Measurements from ENCODE around the gene SWAP70.
A peak's percentile ranks its signal among the peaks of the same experiment; 100 is the strongest.

Gene SWAP70

DNA sequence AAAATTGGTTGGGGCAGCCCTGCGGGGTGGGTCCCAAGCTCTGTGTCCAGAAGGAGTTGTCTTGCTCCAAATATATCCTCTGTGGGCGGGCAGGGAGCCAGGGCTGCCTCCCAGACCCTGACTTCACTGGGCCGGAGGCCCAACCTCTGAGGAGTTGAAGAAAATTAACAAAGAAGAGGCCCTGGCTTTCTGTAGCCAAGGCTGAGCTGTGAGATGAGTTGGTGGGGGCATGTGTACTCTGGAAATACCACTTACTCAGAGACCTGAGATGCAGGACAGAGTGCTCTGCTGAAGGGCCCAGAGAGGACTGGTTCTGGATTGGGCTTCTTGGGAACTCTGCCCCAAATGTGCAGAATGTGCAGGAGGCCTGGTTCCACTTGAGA lies 96.3 kb downstream of the SWAP70 start:
- Histone ChIP-seq H3F3A (ENCODE audit: control insufficient read depth, insufficient read depth) (peaks cover 14% of the 10 kb centered on the region), H3K36me3 (ENCODE audit: control insufficient read depth, low read length) (no peaks in the 10 kb centered on the region), H3K4me1 (ENCODE audit: control insufficient read depth, low read length) (peaks cover 46% of the 10 kb centered on the region), H3K27ac (ENCODE audit: low read depth, low read length) (no peak overlapping the region), H3K9me3 (ENCODE audit: control insufficient read depth, insufficient read depth, low read length) (no peaks in the 10 kb centered on the region), H3K79me2 (ENCODE audit: control insufficient read depth, low read length) (peaks cover 37% of the 10 kb centered on the region), H3K9me2 (replicated peaks; ENCODE audit: control insufficient read depth, low read length) (no peaks in the 10 kb centered on the region), H3K4me3 (ENCODE audit: low read length) (peak overlapping the region; percentile 98; the same call in 1 of the 2 replicates), H3K27me3 (ENCODE audit: control insufficient read depth, low read length) (no peaks in the 10 kb centered on the region), H4K20me1 (ENCODE audit: control insufficient read depth, insufficient read depth, low read depth, low read length) (no peaks in the 10 kb centered on the region), H3K4me2 (ENCODE audit: low read length) (no peak overlapping the region; the same call in 1 of the 2 replicates)
- TF ChIP-seq EZH2phosphoT487 (IDR thresholded peaks at IDR 0.05; ENCODE audit: borderline replicate concordance, low read length): no peak
- TF ChIP-seq, protein P1, sequence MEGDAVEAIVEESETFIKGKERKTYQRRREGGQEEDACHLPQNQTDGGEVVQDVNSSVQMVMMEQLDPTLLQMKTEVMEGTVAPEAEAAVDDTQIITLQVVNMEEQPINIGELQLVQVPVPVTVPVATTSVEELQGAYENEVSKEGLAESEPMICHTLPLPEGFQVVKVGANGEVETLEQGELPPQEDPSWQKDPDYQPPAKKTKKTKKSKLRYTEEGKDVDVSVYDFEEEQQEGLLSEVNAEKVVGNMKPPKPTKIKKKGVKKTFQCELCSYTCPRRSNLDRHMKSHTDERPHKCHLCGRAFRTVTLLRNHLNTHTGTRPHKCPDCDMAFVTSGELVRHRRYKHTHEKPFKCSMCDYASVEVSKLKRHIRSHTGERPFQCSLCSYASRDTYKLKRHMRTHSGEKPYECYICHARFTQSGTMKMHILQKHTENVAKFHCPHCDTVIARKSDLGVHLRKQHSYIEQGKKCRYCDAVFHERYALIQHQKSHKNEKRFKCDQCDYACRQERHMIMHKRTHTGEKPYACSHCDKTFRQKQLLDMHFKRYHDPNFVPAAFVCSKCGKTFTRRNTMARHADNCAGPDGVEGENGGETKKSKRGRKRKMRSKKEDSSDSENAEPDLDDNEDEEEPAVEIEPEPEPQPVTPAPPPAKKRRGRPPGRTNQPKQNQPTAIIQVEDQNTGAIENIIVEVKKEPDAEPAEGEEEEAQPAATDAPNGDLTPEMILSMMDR (IDR thresholded peaks at IDR 0.05; ENCODE audit: low read depth, low read length, poor library complexity, severe bottlenecking): no peak

DNA sequence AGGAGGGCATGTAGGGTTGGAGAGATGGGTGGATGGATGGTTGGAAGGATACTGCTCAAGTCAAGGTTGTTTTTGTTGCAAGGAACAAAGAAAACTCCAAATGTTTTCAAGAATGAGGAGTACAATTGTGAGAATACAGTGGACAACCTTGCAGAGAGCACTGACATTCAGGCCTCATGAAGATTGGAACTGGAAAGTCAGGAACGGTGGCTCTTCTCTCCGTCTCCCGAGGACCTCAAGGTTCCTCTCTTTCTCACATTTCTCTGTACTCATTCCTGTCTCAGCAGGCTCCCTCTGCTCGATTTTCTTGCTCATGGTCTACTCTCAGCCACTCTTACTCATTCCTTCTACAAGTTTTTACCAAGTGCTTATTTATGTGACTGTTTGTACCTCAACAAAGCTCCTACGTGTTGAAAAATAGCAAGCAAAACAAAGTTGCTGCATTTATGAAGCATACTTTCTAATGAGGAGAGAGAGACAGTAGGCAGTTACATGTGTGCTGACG lies 97.6 kb downstream of the SWAP70 start:
- Histone ChIP-seq H4K20me1 (ENCODE audit: control insufficient read depth, insufficient read depth, low read depth, low read length) (no peaks in the 10 kb centered on the region), H3K9me2 (replicated peaks; ENCODE audit: control insufficient read depth, low read length) (no peaks in the 10 kb centered on the region), H3K36me3 (ENCODE audit: control insufficient read depth, low read length) (no peaks in the 10 kb centered on the region), H3K4me1 (ENCODE audit: control insufficient read depth, low read length) (peaks cover 37% of the 10 kb centered on the region), H3K4me2 (ENCODE audit: low read length) (no peak overlapping the region), H3K9me3 (ENCODE audit: control insufficient read depth, insufficient read depth, low read length) (no peaks in the 10 kb centered on the region), H3K79me2 (ENCODE audit: control insufficient read depth, low read length) (peaks cover 37% of the 10 kb centered on the region), H3K27me3 (ENCODE audit: control insufficient read depth, low read length) (no peaks in the 10 kb centered on the region), H3K27ac (ENCODE audit: low read depth, low read length) (no peak overlapping the region), H3K4me3 (ENCODE audit: low read length) (no peak overlapping the region), H3F3A (ENCODE audit: control insufficient read depth, insufficient read depth) (peaks cover 2% of the 10 kb centered on the region)
- TF ChIP-seq EZH2phosphoT487 (IDR thresholded peaks at IDR 0.05; ENCODE audit: borderline replicate concordance, low read length): no peak
- TF ChIP-seq, protein P1 (IDR thresholded peaks at IDR 0.05; ENCODE audit: low read depth, low read length, poor library complexity, severe bottlenecking): no peak

DNA sequence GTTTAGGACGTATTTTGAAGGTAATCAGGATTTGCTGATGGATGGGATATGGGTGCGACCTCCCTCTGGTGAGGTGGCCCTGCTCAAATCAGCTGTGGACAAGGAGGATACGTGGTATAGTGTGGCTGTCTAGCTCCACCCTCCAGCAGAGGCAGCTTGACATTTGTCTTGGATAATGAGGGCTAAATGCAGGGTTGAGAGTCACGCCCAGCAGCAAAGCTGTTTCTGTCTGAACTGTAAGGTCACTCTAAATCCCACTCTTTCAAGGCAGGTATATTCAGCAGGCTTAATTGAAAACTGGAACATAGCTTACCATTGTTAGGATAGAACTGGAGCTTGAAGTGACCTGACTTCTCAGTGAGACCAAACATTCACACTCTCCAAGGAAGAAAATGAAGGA lies 98.7 kb downstream of the SWAP70 start:
- Histone ChIP-seq H3K36me3 (ENCODE audit: control insufficient read depth, low read length) (no peaks in the 10 kb centered on the region), H3K9me2 (replicated peaks; ENCODE audit: control insufficient read depth, low read length) (no peaks in the 10 kb centered on the region), H3K4me2 (ENCODE audit: low read length) (no peak overlapping the region), H3K27ac (ENCODE audit: low read depth, low read length) (no peak overlapping the region), H3F3A (ENCODE audit: control insufficient read depth, insufficient read depth) (no peaks in the 10 kb centered on the region), H3K4me3 (ENCODE audit: low read length) (no peak overlapping the region), H3K4me1 (ENCODE audit: control insufficient read depth, low read length) (peaks cover 27% of the 10 kb centered on the region), H3K79me2 (ENCODE audit: control insufficient read depth, low read length) (peaks cover 39% of the 10 kb centered on the region), H3K27me3 (ENCODE audit: control insufficient read depth, low read length) (no peaks in the 10 kb centered on the region), H4K20me1 (ENCODE audit: control insufficient read depth, insufficient read depth, low read depth, low read length) (no peaks in the 10 kb centered on the region), H3K9me3 (ENCODE audit: control insufficient read depth, insufficient read depth, low read length) (no peaks in the 10 kb centered on the region)
- TF ChIP-seq, protein P1 (IDR thresholded peaks at IDR 0.05; ENCODE audit: low read depth, low read length, poor library complexity, severe bottlenecking): no peak
- no peak for TF ChIP-seq EZH2phosphoT487 (IDR thresholded peaks at IDR 0.05; ENCODE audit: borderline replicate concordance, low read length)
